CD14-positive monocyte (primary cell): Measurements from ENCODE around the gene SLC1A6. TPM values are rescaled to one million over a fixed set of nuclear protein-coding genes. Genes with fewer than 3 reads are reported as not detected.

Experiments
- DNase-seq, 3 donors: peaks; one replicate each; pipeline ENCODE4 v3.0.0-alpha.2; 2011 to 2022
- H2AFZ ChIP-seq: 2 replicates; pipeline ENCODE4 v1.6.0; 2012; ENCODE audit warnings: mild to moderate bottlenecking, low read depth, low read length, inconsistent platforms; ENCODE audit not compliant: insufficient read depth, poor library complexity, severe bottlenecking
- H3K27ac ChIP-seq, 2 donors: 1 replicate in 1 of 2; 2 replicates in 1 of 2; pipeline ENCODE4 v1.5.1; 2012 to 2013; ENCODE audit warnings: low read length in 2 of 2, control low read depth in 1 of 2, inconsistent platforms in 1 of 2, low read depth in 1 of 2, mild to moderate bottlenecking in 1 of 2
- H3K27me3 ChIP-seq, 2 donors: one replicate each; pipeline versions ENCODE4 v1.6.0 to v1.6.1; 2011 to 2013; ENCODE audit warnings: low read length in 2 of 2; ENCODE audit not compliant: control insufficient read depth in 2 of 2, insufficient read depth in 2 of 2
- H3K36me3 ChIP-seq, 2 donors: replicated peaks in 1 of 2; 1 replicate in 1 of 2; 2 replicates in 1 of 2; pipeline versions ENCODE4 v1.5.1 to v1.6.1; 2012 to 2013; ENCODE audit warnings: low read length in 2 of 2, control low read depth in 1 of 2, inconsistent platforms in 1 of 2, mild to moderate bottlenecking in 1 of 2; ENCODE audit not compliant: insufficient read depth in 2 of 2, control insufficient read depth in 1 of 2
- H3K4me1 ChIP-seq, 2 donors: 1 replicate in 1 of 2; 2 replicates in 1 of 2; pipeline versions ENCODE4 v1.5.1 to v1.6.1; 2012 to 2013; ENCODE audit warnings: low read length in 2 of 2, control low read depth in 1 of 2, inconsistent platforms in 1 of 2, mild to moderate bottlenecking in 1 of 2, moderate library complexity in 1 of 2; ENCODE audit not compliant: insufficient read depth in 2 of 2, control insufficient read depth in 1 of 2
- H3K4me2 ChIP-seq: replicated peaks from 2 replicates; pipeline ENCODE3; 2012; ENCODE audit warnings: low read length, moderate library complexity, mild to moderate bottlenecking; ENCODE audit not compliant: poor library complexity, severe bottlenecking; ENCODE audit errors: extremely low read depth
- H3K4me3 ChIP-seq, 3 experiments: fragments of 200-600 bp in 1 of 3; sonication (generic) in 1 of 3; replicated peaks in 1 of 3; 1 replicate in 2 of 3; 2 replicates in 1 of 3; pipeline ENCODE4 v1.5.1; 2011 to 2013; ENCODE audit warnings: low read length in 3 of 3, mild to moderate bottlenecking in 3 of 3, control low read depth in 2 of 3, low read depth in 2 of 3, inconsistent platforms in 1 of 3, moderate library complexity in 1 of 3
- H3K79me2 ChIP-seq: 2 replicates; pipeline ENCODE4 v1.6.0; 2012; ENCODE audit warnings: mild to moderate bottlenecking, control low read depth, inconsistent platforms, low read length, moderate library complexity; ENCODE audit not compliant: insufficient read depth
- H3K9ac ChIP-seq: 2 replicates; pipeline ENCODE4 v1.6.0; 2017; ENCODE audit warnings: low read length, mild to moderate bottlenecking; ENCODE audit not compliant: insufficient read depth, poor library complexity, severe bottlenecking
- H3K9me3 ChIP-seq, 2 donors: replicated peaks in 1 of 2; 1 replicate in 1 of 2; 2 replicates in 1 of 2; pipeline versions ENCODE4 v1.5.1 to v1.6.1; 2012 to 2013; ENCODE audit warnings: low read length in 2 of 2, control low read depth in 1 of 2; ENCODE audit not compliant: control insufficient read depth in 1 of 2, insufficient read depth in 1 of 2
- H4K20me1 ChIP-seq: 2 replicates; pipeline ENCODE4 v1.6.0; 2012; ENCODE audit warnings: mild to moderate bottlenecking, low read length, control low read depth, moderate library complexity; ENCODE audit not compliant: insufficient read depth
- H3K27ac Mint-ChIP-seq, 7 donors: one replicate each; pipeline ENCODE4 v1.8.0; 2020; ENCODE audit warnings: mild to moderate bottlenecking in 7 of 7, mixed read lengths in 7 of 7, moderate library complexity in 6 of 7, inconsistent platforms in 2 of 7
- H3K27me3 Mint-ChIP-seq, 3 donors: one replicate each; pipeline ENCODE4 v1.8.0; 2021 to 2022; ENCODE audit warnings: low read depth in 3 of 3, mild to moderate bottlenecking in 3 of 3, mixed read lengths in 3 of 3, moderate library complexity in 3 of 3, inconsistent platforms in 1 of 3
- H3K36me3 Mint-ChIP-seq, 2 donors: one replicate each; pipeline ENCODE4 v1.8.0; 2020; ENCODE audit warnings: mixed read lengths in 2 of 2, inconsistent platforms in 1 of 2, mild to moderate bottlenecking in 1 of 2
- H3K4me1 Mint-ChIP-seq: one replicate; pipeline ENCODE4 v1.8.0; 2020; ENCODE audit warnings: mild to moderate bottlenecking, mixed read lengths
- H3K4me3 Mint-ChIP-seq, 2 donors: one replicate each; pipeline ENCODE4 v1.8.0; 2020; ENCODE audit warnings: mild to moderate bottlenecking in 2 of 2, mixed read lengths in 2 of 2, moderate library complexity in 1 of 2
- H3K9me3 Mint-ChIP-seq, 7 donors: one replicate each; pipeline ENCODE4 v1.8.0; 2020 to 2022; ENCODE audit warnings: mixed read lengths in 7 of 7, mild to moderate bottlenecking in 6 of 7, moderate library complexity in 6 of 7, inconsistent platforms in 2 of 7
- CTCF ChIP-seq: fragments of 200-600 bp; IDR thresholded peaks from one replicate; pipeline ENCODE4 v1.8.0; 2022; ENCODE audit warnings: antibody characterized with exemption, mild to moderate bottlenecking
- WGBS: methylation state at CpG from one replicate; pipeline ENCODE4 v1.1.5; 2013; ENCODE audit warnings: missing lambda C conversion rate; ENCODE audit not compliant: insufficient coverage; 5-methylcytosine and 5-hydroxymethylcytosine counted together
- intact Hi-C, 2 donors: fragments of 100-400 bp; cut with micrococcal nuclease; formaldehyde crosslinking; loops; one replicate each; pipeline versions ENCODE4 v1.15.0 to v1.15.1; 2023
- polyA plus RNA-seq, 3 donors: library from polyadenylated mRNA; depleted of rRNA in 1 of 3; unstranded in 2 of 3; stranded (reverse) in 1 of 3; fragments of 300-500 nt in 2 of 3; fragments of >200 nt in 1 of 3; fragmentation: Illumina TruSeq in 2 of 3; gene quantifications; 1 replicate in 2 of 3; 2 replicates in 1 of 3; pipeline ENCODE4 v1.2.3, GENCODE V29; 2012 to 2021

Gene SLC1A6
- polyA plus RNA-seq, 3 donors, result not detected

- no peak within 1 kb of the TSS for H3K4me2 ChIP-seq
- no peaks in the 10 kb centered on the region for H3K36me3 ChIP-seq
- no peak for TF ChIP-seq CTCF
- H3K4me3 ChIP-seq, result no peak within 1 kb of the TSS
- no peaks in the 10 kb centered on the region for H4K20me1 ChIP-seq
- no peaks in the 10 kb centered on the region for H3K36me3 Mint-ChIP-seq
- H3K9ac ChIP-seq, result no peak within 1 kb of the TSS
- no peaks in the 10 kb centered on the region for H3K27me3 ChIP-seq
- peak within 1 kb of the TSS in 4 of 7 donors; percentile 5 to 55 (median 31) for H3K27ac Mint-ChIP-seq
- H3K9me3 Mint-ChIP-seq, result peaks cover 0 to 4% (median 0%) of the 10 kb centered on the region in 7 donors
- no peaks in the 10 kb centered on the region for H3K79me2 ChIP-seq
- H3K27me3 Mint-ChIP-seq, result peaks cover 3 to 8% (median 3%) of the 10 kb centered on the region in 3 donors
- peaks cover 22 to 27% of the 10 kb centered on the region in 2 donors for H3K4me1 ChIP-seq
- peaks cover 20% of the 10 kb centered on the region for H3K4me1 Mint-ChIP-seq
- no peak within 1 kb of the TSS for H3K4me3 Mint-ChIP-seq
- intact Hi-C loops, result no loop called here
- no peak within 1 kb of the TSS for H3K27ac ChIP-seq
- 97% methylated on average over 4 of the region's 6 CpGs for WGBS
- H3K9me3 ChIP-seq, result no peaks in the 10 kb centered on the region
- no peak for DNase-seq
- H2AFZ ChIP-seq, result no peak within 1 kb of the TSS
Measured at GRCh38 chr19:14941189-14941588, 38.5 kb downstream of the SLC1A6 start, which contains the start of gene OR7C2. Gene OR7C2 (plus strand): TSS chr19:14941489. CDS start chr19:14941489, 0 bp downstream.

- Histone ChIP-seq H3K9ac (no peak overlapping the region), H3K4me1 (peaks cover 22 to 27% of the 10 kb centered on the region in 2 donors), H3K27ac (no peak overlapping the region), H3K9me3 (no peaks in the 10 kb centered on the region), H3K27me3 (no peaks in the 10 kb centered on the region), H3K4me2 (no peak overlapping the region), H3K79me2 (no peaks in the 10 kb centered on the region), H2AFZ (no peak overlapping the region), H3K4me3 (no peak overlapping the region), H3K36me3 (no peaks in the 10 kb centered on the region), H4K20me1 (no peaks in the 10 kb centered on the region)
- TF ChIP-seq CTCF, result no peak
- Mint-ChIP-seq H3K9me3 (peaks cover 0 to 1% (median 0%) of the 10 kb centered on the region in 7 donors), H3K27ac (peak overlapping the region in 1 of 7 donors; percentile 9), H3K4me3 (no peak overlapping the region), H3K4me1 (peaks cover 20% of the 10 kb centered on the region), H3K27me3 (peaks cover 3 to 11% (median 3%) of the 10 kb centered on the region in 3 donors), H3K36me3 (no peaks in the 10 kb centered on the region)
- no peak for DNase-seq
- 91% methylated on average over 2 of the region's 6 CpGs for WGBS
- intact Hi-C loops, result no loop called here
Measured at GRCh38 chr19:14940266-14940665, 39.4 kb downstream of the SLC1A6 start.
